ENCODE results near the gene CLDN17. TPM values are rescaled to one million over a fixed set of nuclear protein-coding genes. Genes with fewer than 3 reads are reported as not detected.

The CLDN17 gene
- not detected in 2 replicates for total RNA-seq

GRCh38 chr21:30166705-30167104, at the start of gene CLDN17:
CLDN17 (minus strand) TSS chr21:30166805; CDS start chr21:30166617, 188 bp downstream.

GRCh38 chr21:30216041-30216723, 49.6 kb upstream of the CLDN17 start, which contains the start of gene CLDN8:
CLDN8 (minus strand) TSS chr21:30216097; CDS start chr21:30215925, 172 bp downstream.

Other genes with a start within 250 kb of the CLDN17 start
- not detected in 2 replicates for gene GRIK1, start 226.8 kb downstream of the CLDN17 start, total RNA-seq
- not detected in 2 replicates for gene CLDN8, start 49.3 kb upstream of the CLDN17 start, total RNA-seq
- not detected in 2 replicates for gene KRTAP24-1, start 116.1 kb upstream of the CLDN17 start, total RNA-seq
- not detected in 2 replicates for gene KRTAP25-1, start 122.7 kb upstream of the CLDN17 start, total RNA-seq
- not detected in 2 replicates for gene KRTAP26-1, start 153.5 kb upstream of the CLDN17 start, total RNA-seq
- gene KRTAP27-1, start 170.9 kb upstream of the CLDN17 start, total RNA-seq: not detected in 2 replicates
- gene KRTAP23-1, start 181.8 kb upstream of the CLDN17 start, total RNA-seq: not detected in 2 replicates
- gene KRTAP13-2, start 205.5 kb upstream of the CLDN17 start, total RNA-seq: not detected in 2 replicates
- gene KRTAP13-1, start 229.2 kb upstream of the CLDN17 start, total RNA-seq: not detected in 2 replicates

Data from uterine smooth muscle cell (primary cell).